ENCODE measurements around the gene ITPR2. TPM values are rescaled to one million over a fixed set of nuclear protein-coding genes. Genes with fewer than 3 reads are reported as not detected.
"Not testable (repeated sequence)": the region's sequence is repeated elsewhere in the genome, so short reads cannot be mapped to it uniquely, and the experiment has no call there.

The ITPR2 gene
- polyA plus RNA-seq, 1 of the 3 experiments (the other 2 are of a cell fraction): 2.3 TPM

DNA sequence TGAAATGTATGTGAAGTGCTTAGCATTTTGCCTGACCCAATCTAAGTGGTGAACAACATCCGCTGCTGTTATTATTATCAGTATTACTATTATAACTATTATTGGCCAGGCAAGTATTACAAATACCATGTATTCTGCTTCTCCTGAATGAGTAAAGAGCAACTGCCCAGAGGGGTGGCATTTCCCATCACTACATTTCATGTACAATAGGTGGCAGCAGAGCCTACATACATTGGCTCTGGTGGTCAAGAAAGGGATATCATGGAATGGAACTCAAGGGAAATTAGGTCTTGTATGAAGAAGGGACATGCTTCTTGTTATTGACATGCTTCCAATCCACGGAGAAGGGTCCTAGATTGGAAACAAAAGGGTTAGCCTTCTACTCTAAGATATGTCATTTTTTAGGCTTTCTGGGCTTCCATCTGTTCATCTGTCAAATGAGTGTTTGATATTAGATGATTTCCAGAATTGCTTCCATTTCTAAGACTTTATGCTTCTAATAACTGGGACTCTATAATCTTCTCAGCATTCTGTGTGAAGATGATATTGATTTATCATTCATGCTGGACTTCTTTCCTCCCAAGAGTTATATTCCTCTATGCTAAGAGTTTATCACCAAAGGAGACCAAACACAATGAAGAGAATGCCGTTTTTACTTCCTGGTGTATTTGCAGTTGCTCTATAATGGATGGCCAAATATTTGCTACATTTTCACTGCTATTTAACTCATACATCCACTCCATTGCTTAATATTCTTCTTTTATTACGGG, 398.5 kb downstream of the ITPR2 start:
- H3K4me2 ChIP-seq: no peak overlapping the region
- H3K36me3 ChIP-seq (replicated peaks in 1 of 2; ENCODE audit: control insufficient read depth in 1 of 2, insufficient read depth in 2 of 2, low read length in 1 of 2): peaks cover 0 to 10% of the 10 kb centered on the region in 2 experiments
- no peak overlapping the region for H3K9ac ChIP-seq
- TF ChIP-seq SMC3 (IDR thresholded peaks at IDR 0.05; ENCODE audit: low read depth, low read length) (peak; percentile 80), RAD21 (IDR thresholded peaks at IDR 0.05; ENCODE audit: low read length) (peak; percentile 86)
- TF ChIP-seq, protein P1, sequence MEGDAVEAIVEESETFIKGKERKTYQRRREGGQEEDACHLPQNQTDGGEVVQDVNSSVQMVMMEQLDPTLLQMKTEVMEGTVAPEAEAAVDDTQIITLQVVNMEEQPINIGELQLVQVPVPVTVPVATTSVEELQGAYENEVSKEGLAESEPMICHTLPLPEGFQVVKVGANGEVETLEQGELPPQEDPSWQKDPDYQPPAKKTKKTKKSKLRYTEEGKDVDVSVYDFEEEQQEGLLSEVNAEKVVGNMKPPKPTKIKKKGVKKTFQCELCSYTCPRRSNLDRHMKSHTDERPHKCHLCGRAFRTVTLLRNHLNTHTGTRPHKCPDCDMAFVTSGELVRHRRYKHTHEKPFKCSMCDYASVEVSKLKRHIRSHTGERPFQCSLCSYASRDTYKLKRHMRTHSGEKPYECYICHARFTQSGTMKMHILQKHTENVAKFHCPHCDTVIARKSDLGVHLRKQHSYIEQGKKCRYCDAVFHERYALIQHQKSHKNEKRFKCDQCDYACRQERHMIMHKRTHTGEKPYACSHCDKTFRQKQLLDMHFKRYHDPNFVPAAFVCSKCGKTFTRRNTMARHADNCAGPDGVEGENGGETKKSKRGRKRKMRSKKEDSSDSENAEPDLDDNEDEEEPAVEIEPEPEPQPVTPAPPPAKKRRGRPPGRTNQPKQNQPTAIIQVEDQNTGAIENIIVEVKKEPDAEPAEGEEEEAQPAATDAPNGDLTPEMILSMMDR (IDR thresholded peaks at IDR 0.05): peak; percentile 72
- TF ChIP-seq, protein P2, sequence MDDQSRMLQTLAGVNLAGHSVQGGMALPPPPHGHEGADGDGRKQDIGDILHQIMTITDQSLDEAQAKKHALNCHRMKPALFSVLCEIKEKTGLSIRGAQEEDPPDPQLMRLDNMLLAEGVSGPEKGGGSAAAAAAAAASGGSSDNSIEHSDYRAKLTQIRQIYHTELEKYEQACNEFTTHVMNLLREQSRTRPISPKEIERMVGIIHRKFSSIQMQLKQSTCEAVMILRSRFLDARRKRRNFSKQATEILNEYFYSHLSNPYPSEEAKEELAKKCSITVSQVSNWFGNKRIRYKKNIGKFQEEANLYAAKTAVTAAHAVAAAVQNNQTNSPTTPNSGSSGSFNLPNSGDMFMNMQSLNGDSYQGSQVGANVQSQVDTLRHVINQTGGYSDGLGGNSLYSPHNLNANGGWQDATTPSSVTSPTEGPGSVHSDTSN (IDR thresholded peaks at IDR 0.05): no peak
- no peak overlapping the region for H2AFZ ChIP-seq (ENCODE audit: low read depth)
- ChIA-PET POLR2A (no interaction called here), CTCF (interaction anchor here (0.6 to 3.8 kb wide), 11 partner anchors 13 to 312 kb away, joined by 3 to 31 read pairs (median 4); no protein-coding TSS in a partner anchor)
- H3F3A ChIP-seq (replicated peaks; ENCODE audit: insufficient read depth): peaks cover 6% of the 10 kb centered on the region
- H3K79me2 ChIP-seq (ENCODE audit: insufficient read depth): no peaks in the 10 kb centered on the region
- no peaks in the 10 kb centered on the region for H3K27me3 ChIP-seq (ENCODE audit: insufficient read depth)
- no peaks in the 10 kb centered on the region for H3K4me1 ChIP-seq (ENCODE audit: control insufficient read depth in 1 of 2, insufficient read depth in 2 of 2, low read depth in 1 of 2, low read length in 1 of 2)
- WGBS (ENCODE audit: low lambda C conversion rate): 68% methylated on average over 4 of the region's 4 CpGs
- peak; percentile 52 for DNase-seq
- no peaks in the 10 kb centered on the region for H4K20me1 ChIP-seq (ENCODE audit: insufficient read depth)
- no peaks in the 10 kb centered on the region for H3K9me3 ChIP-seq
- H3K27ac ChIP-seq (ENCODE audit: low read depth in 2 of 2, low read length in 1 of 2): no peak overlapping the region
- no peak overlapping the region for H3K4me3 ChIP-seq (ENCODE audit: low read depth in 2 of 2, low read length in 1 of 2)
- H3K9me2 ChIP-seq: no peaks in the 10 kb centered on the region

DNA sequence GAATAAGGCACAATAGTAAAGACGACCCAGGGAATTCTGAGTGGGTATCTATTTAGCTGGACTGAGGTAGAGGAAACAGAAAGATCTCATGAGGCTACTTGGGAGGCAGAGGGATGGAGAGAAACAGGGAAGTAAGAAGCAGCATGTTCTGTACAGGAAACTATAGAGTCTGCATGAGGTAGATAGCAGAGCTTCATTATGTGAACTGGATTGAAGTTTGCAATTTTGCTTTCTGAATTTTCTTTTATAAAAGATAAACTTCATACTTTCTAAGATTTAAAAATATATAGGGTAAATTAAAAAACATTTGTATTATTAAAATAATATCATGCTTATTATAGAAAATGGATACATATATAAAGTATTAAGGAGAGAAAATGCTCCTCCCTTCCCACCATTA, 399.3 kb downstream of the ITPR2 start:
- H3K27ac ChIP-seq (ENCODE audit: low read depth in 2 of 2, low read length in 1 of 2); H3K36me3 ChIP-seq (replicated peaks in 1 of 2; ENCODE audit: control insufficient read depth in 1 of 2, insufficient read depth in 2 of 2, low read length in 1 of 2); H4K20me1 ChIP-seq (ENCODE audit: insufficient read depth); H3K79me2 ChIP-seq (ENCODE audit: insufficient read depth); H3F3A ChIP-seq (replicated peaks; ENCODE audit: insufficient read depth); DNase-seq; POLR2A ChIA-PET; H3K9ac ChIP-seq; H3K4me3 ChIP-seq (ENCODE audit: low read depth in 2 of 2, low read length in 1 of 2); H2AFZ ChIP-seq (ENCODE audit: low read depth); H3K4me2 ChIP-seq; H3K4me1 ChIP-seq (ENCODE audit: control insufficient read depth in 1 of 2, insufficient read depth in 2 of 2, low read depth in 1 of 2, low read length in 1 of 2); H3K27me3 ChIP-seq (ENCODE audit: insufficient read depth); H3K9me3 ChIP-seq; H3K9me2 ChIP-seq: not testable (repeated sequence)
- WGBS (ENCODE audit: low lambda C conversion rate): 86% methylated on average over 1 of the region's 1 CpG
- CTCF ChIA-PET: interaction anchor here (0.6 to 3.8 kb wide), 12 partner anchors 11 to 314 kb away, joined by 3 to 31 read pairs (median 4); no protein-coding TSS in a partner anchor

DNA sequence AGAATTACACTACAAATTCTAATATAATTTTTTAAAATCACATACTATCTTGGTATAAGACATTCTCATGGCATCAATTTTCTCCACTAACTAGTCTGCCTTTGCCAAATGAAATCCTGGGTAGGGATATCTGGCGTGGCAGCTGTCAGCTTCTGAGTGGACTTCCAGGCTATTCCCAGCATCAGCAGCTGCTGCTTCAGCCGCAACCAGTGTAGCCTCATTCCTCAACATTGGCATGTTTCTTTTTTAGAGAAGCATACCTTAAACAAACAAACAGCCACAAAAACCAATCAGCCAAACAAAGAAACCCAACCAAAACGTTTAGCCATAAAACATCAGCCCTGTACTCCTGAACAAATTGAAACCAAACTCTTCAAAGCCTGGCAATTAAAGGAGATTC, 401.8 kb downstream of the ITPR2 start:
- CTCF ChIA-PET: interaction anchor here (1.1 to 4.1 kb wide), 3 partner anchors 183 to 220 kb away, joined by 5 to 17 read pairs (median 10); no protein-coding TSS in a partner anchor
- Histone ChIP-seq H3K9ac (no peak overlapping the region), H3F3A (replicated peaks; ENCODE audit: insufficient read depth) (peaks cover 9% of the 10 kb centered on the region), H2AFZ (ENCODE audit: low read depth) (no peak overlapping the region), H3K36me3 (replicated peaks in 1 of 2; ENCODE audit: control insufficient read depth in 1 of 2, insufficient read depth in 2 of 2, low read length in 1 of 2) (peaks cover 2 to 8% of the 10 kb centered on the region in 2 experiments), H4K20me1 (ENCODE audit: insufficient read depth) (no peaks in the 10 kb centered on the region), H3K27me3 (ENCODE audit: insufficient read depth) (no peaks in the 10 kb centered on the region), H3K4me3 (ENCODE audit: low read depth in 2 of 2, low read length in 1 of 2) (no peak overlapping the region), H3K4me1 (ENCODE audit: control insufficient read depth in 1 of 2, insufficient read depth in 2 of 2, low read depth in 1 of 2, low read length in 1 of 2) (0 out of 4 replicates have a peak, but pooled peaks cover 0 to 8% of the 10 kb centered on the region in 2 experiments), H3K4me2 (no peak overlapping the region), H3K79me2 (ENCODE audit: insufficient read depth) (no peaks in the 10 kb centered on the region), H3K27ac (ENCODE audit: low read depth in 2 of 2, low read length in 1 of 2) (no peak overlapping the region), H3K9me3 (no peaks in the 10 kb centered on the region), H3K9me2 (peaks cover 4% of the 10 kb centered on the region; the same call in 1 of the 2 replicates)
- POLR2A ChIA-PET: no interaction called here
- 35% methylated on average over 3 of the region's 3 CpGs for WGBS (ENCODE audit: low lambda C conversion rate)
- DNase-seq: no peak
- TF ChIP-seq, protein P1 (IDR thresholded peaks at IDR 0.05): no peak
- no peak for TF ChIP-seq MXI1 (IDR thresholded peaks at IDR 0.05; ENCODE audit: low read depth, low read length)
- TF ChIP-seq, protein P3, sequence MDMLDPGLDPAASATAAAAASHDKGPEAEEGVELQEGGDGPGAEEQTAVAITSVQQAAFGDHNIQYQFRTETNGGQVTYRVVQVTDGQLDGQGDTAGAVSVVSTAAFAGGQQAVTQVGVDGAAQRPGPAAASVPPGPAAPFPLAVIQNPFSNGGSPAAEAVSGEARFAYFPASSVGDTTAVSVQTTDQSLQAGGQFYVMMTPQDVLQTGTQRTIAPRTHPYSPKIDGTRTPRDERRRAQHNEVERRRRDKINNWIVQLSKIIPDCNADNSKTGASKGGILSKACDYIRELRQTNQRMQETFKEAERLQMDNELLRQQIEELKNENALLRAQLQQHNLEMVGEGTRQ (IDR thresholded peaks at IDR 0.05; ENCODE audit: borderline replicate concordance, low read depth, low read length): no peak
- TF ChIP-seq, protein P4, sequence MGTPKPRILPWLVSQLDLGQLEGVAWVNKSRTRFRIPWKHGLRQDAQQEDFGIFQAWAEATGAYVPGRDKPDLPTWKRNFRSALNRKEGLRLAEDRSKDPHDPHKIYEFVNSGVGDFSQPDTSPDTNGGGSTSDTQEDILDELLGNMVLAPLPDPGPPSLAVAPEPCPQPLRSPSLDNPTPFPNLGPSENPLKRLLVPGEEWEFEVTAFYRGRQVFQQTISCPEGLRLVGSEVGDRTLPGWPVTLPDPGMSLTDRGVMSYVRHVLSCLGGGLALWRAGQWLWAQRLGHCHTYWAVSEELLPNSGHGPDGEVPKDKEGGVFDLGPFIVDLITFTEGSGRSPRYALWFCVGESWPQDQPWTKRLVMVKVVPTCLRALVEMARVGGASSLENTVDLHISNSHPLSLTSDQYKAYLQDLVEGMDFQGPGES (IDR thresholded peaks at IDR 0.05; ENCODE audit: low read depth, low read length): no peak
- TF ChIP-seq FOXM1 (IDR thresholded peaks at IDR 0.05; ENCODE audit: low read depth): no peak
- TF ChIP-seq NRF1 (IDR thresholded peaks at IDR 0.05; ENCODE audit: low read depth, low read length): no peak
- no peak for TF ChIP-seq TCF12 (IDR thresholded peaks at IDR 0.05)
- TF ChIP-seq FOSL2 (IDR thresholded peaks at IDR 0.05; ENCODE audit: borderline replicate concordance, low read depth): no peak
- no peak for TF ChIP-seq GABPA (IDR thresholded peaks at IDR 0.05; ENCODE audit: low read depth)
- TF ChIP-seq TAF1 (IDR thresholded peaks at IDR 0.05; ENCODE audit: borderline replicate concordance, low read depth, low read length): no peak
